HepG2 (cell line): ENCODE data around the gene ITGA6. TPM values are rescaled to one million over a fixed set of nuclear protein-coding genes. Genes with fewer than 3 reads are reported as not detected.

Source experiments
- FIP1L1 ChIP-seq: fragments of 200-400 bp; formaldehyde crosslinking; IDR thresholded peaks from 2 replicates; pipeline ENCODE4 v1.6.1; 2018; ENCODE audit warnings: low read depth, mild to moderate bottlenecking, low read length, moderate library complexity, borderline replicate concordance; ENCODE audit not compliant: insufficient read depth
- GTF2F1 ChIP-seq: fragments of 150-350 bp; IDR thresholded peaks from 2 replicates; pipeline ENCODE4 v1.6.1; 2014; ENCODE audit warnings: low read length
- HOXD1 ChIP-seq: sonication (generic); formaldehyde crosslinking; IDR thresholded peaks from 2 replicates; pipeline ENCODE4 v1.5.0; 2020; ENCODE audit warnings: missing genetic modification reagents
- IKZF5 ChIP-seq: IDR thresholded peaks from 2 replicates; pipeline ENCODE4 v1.6.1; 2018; ENCODE audit warnings: missing genetic modification reagents, mild to moderate bottlenecking, missing compliant biosample characterization
- IRF1 ChIP-seq: sonication (generic); formaldehyde crosslinking; IDR thresholded peaks from 2 replicates; pipeline ENCODE4 v1.4.0; 2020; ENCODE audit warnings: low read depth, mild to moderate bottlenecking, missing genetic modification reagents
- KAT7 ChIP-seq: IDR thresholded peaks from 2 replicates; pipeline ENCODE4 v1.6.1; 2018; ENCODE audit warnings: borderline replicate concordance, missing compliant biosample characterization
- MATR3 ChIP-seq: sonication (generic); formaldehyde crosslinking; IDR thresholded peaks from 2 replicates; pipeline ENCODE4 v1.4.0; 2020; ENCODE audit warnings: missing genetic modification reagents
- MEF2D ChIP-seq: sonication (generic); formaldehyde crosslinking; IDR thresholded peaks from 2 replicates; pipeline ENCODE4 v1.5.1; 2020; ENCODE audit warnings: mild to moderate bottlenecking, missing genetic modification reagents
- MTA3 ChIP-seq: sonication (generic); formaldehyde crosslinking; IDR thresholded peaks from 2 replicates; pipeline ENCODE4 v1.4.0; 2020; ENCODE audit warnings: missing genetic modification reagents
- PCBP2 ChIP-seq: fragments of 200-400 bp; formaldehyde crosslinking; optimal IDR thresholded peaks from 2 replicates; pipeline ENCODE3; 2018; ENCODE audit warnings: low read length, low read depth; ENCODE audit not compliant: poor library complexity, severe bottlenecking
- POLR2A ChIP-seq, 2 experiments: IDR thresholded peaks; 2 replicates each; pipeline ENCODE4 v1.6.1; 2011; ENCODE audit warnings: low read depth in 2 of 2, low read length in 2 of 2, mild to moderate bottlenecking in 1 of 2, moderate library complexity in 1 of 2; ENCODE audit not compliant: insufficient read depth in 1 of 2
- ZNF510 ChIP-seq: sonication (generic); formaldehyde crosslinking; IDR thresholded peaks from 2 replicates; pipeline ENCODE4 v1.4.0; 2020; ENCODE audit warnings: low read depth, mild to moderate bottlenecking, missing genetic modification reagents
- ZNF547 ChIP-seq: sonication (generic); formaldehyde crosslinking; IDR thresholded peaks from 2 replicates; pipeline ENCODE4 v1.5.1; 2020; ENCODE audit warnings: mild to moderate bottlenecking, missing genetic modification reagents
- ZSCAN5A ChIP-seq: sonication (generic); formaldehyde crosslinking; IDR thresholded peaks from 2 replicates; pipeline ENCODE4 v1.8.0; 2022; ENCODE audit warnings: mild to moderate bottlenecking, missing genetic modification reagents, borderline replicate concordance
- polyA plus RNA-seq, 8 experiments: library from polyadenylated mRNA; depleted of rRNA in 3 of 8; stranded (reverse) in 7 of 8; unstranded in 1 of 8; fragments of >200 nt; fragmentation: Illumina TruSeq in 4 of 8; extraction: Trizol in 4 of 8; gene quantifications; 2 replicates each; pipeline versions ENCODE4 v1.2.1 to v1.2.3, GENCODE V29; 2011 to 2016; ENCODE audit warnings: low read depth in 4 of 8, missing spikeins in 1 of 8, mixed read lengths in 1 of 8; ENCODE audit not compliant: insufficient read depth in 1 of 8
- total RNA-seq, 5 experiments: library from RNA; depleted of rRNA; stranded (reverse); fragments of >200 nt; fragmentation: Illumina TruSeq; extraction: Trizol; gene quantifications; 2 replicates each; pipeline ENCODE4 v1.2.3, GENCODE V29; 2016; ENCODE audit warnings: low read depth in 1 of 5
- TF ChIP-seq, protein P1 (sequence below): sonication (generic); formaldehyde crosslinking; IDR thresholded peaks from 2 replicates; pipeline ENCODE4 v1.4.0; 2020; ENCODE audit warnings: missing genetic modification reagents
- TF ChIP-seq, protein P2 (sequence below), 2 experiments: sonication (generic) in 1 of 2; formaldehyde crosslinking in 1 of 2; IDR thresholded peaks; 2 replicates each; pipeline versions ENCODE4 v1.4.0 to v1.6.1; 2016 to 2020; ENCODE audit warnings: borderline replicate concordance in 1 of 2, low read depth in 1 of 2, mild to moderate bottlenecking in 1 of 2, missing genetic modification reagents in 1 of 2
- TF ChIP-seq, protein P3 (sequence below): IDR thresholded peaks from 2 replicates; pipeline ENCODE4 v1.6.1; 2016; ENCODE audit warnings: missing compliant biosample characterization, missing genetic modification reagents, borderline replicate concordance

ITGA6 gene
- total and polyA plus RNA-seq, 2 of the 13 experiments (the other 11 are each of a cell fraction or from before 2014, with no cell fraction given), result 24.0 to 92.5 TPM

GRCh38 chr2:172427256-172427989 lies at the start of gene ITGA6 (continued):
- TF ChIP-seq, protein P1, sequence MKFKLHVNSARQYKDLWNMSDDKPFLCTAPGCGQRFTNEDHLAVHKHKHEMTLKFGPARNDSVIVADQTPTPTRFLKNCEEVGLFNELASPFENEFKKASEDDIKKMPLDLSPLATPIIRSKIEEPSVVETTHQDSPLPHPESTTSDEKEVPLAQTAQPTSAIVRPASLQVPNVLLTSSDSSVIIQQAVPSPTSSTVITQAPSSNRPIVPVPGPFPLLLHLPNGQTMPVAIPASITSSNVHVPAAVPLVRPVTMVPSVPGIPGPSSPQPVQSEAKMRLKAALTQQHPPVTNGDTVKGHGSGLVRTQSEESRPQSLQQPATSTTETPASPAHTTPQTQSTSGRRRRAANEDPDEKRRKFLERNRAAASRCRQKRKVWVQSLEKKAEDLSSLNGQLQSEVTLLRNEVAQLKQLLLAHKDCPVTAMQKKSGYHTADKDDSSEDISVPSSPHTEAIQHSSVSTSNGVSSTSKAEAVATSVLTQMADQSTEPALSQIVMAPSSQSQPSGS (CRISPR knock-in tag), result peak; percentile 14; the same call in 1 of the 2 replicates
- peak; percentile 85; the same call in 1 of the 2 replicates for TF ChIP-seq ZSCAN5A (CRISPR knock-in tag)
- TF ChIP-seq MATR3 (CRISPR knock-in tag), result no peak
- 0 out of 2 replicates have a peak, but pooled peaks have one; percentile 56 for TF ChIP-seq IKZF5 (CRISPR knock-in tag)
- no peak for TF ChIP-seq IRF1 (CRISPR knock-in tag)
- TF ChIP-seq ZNF510 (CRISPR knock-in tag), result no peak
- TF ChIP-seq MTA3, result no peak
- TF ChIP-seq, protein P2, sequence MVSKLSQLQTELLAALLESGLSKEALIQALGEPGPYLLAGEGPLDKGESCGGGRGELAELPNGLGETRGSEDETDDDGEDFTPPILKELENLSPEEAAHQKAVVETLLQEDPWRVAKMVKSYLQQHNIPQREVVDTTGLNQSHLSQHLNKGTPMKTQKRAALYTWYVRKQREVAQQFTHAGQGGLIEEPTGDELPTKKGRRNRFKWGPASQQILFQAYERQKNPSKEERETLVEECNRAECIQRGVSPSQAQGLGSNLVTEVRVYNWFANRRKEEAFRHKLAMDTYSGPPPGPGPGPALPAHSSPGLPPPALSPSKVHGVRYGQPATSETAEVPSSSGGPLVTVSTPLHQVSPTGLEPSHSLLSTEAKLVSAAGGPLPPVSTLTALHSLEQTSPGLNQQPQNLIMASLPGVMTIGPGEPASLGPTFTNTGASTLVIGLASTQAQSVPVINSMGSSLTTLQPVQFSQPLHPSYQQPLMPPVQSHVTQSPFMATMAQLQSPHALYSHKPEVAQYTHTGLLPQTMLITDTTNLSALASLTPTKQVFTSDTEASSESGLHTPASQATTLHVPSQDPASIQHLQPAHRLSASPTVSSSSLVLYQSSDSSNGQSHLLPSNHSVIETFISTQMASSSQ (IDR thresholded peaks at IDR 0.05; ENCODE audit: low read depth), result no peak
- TF ChIP-seq, protein P2 (CRISPR knock-in tag; IDR thresholded peaks at IDR 0.05; ENCODE audit: borderline replicate concordance), result peak; percentile 72; the same call in 1 of the 2 replicates
- TF ChIP-seq MEF2D (CRISPR knock-in tag), result no peak
- no peak for TF ChIP-seq GTF2F1
- no peak for TF ChIP-seq PCBP2
- TF ChIP-seq, protein P3, sequence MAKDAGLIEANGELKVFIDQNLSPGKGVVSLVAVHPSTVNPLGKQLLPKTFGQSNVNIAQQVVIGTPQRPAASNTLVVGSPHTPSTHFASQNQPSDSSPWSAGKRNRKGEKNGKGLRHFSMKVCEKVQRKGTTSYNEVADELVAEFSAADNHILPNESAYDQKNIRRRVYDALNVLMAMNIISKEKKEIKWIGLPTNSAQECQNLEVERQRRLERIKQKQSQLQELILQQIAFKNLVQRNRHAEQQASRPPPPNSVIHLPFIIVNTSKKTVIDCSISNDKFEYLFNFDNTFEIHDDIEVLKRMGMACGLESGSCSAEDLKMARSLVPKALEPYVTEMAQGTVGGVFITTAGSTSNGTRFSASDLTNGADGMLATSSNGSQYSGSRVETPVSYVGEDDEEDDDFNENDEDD (CRISPR knock-in tag), result peak; percentile 52; the same call in 1 of the 2 replicates
- peak; percentile 45; the same call in 1 of the 2 replicates for TF ChIP-seq ZNF547 (CRISPR knock-in tag)
- TF ChIP-seq HOXD1 (CRISPR knock-in tag), result 0 out of 2 replicates have a peak, but pooled peaks have one; percentile 4
- TF ChIP-seq POLR2A (IDR thresholded peaks at IDR 0.05; ENCODE audit: insufficient read depth in 1 of 2, low read depth in 2 of 2, low read length in 2 of 2), result peak; percentile 91 to 93
- TF ChIP-seq KAT7, result peak; percentile 89; the same call in 1 of the 2 replicates
- no peak for TF ChIP-seq FIP1L1
